CD14-positive monocyte (primary cell): ENCODE data around the gene HIF1A. TPM values are rescaled to one million over a fixed set of nuclear protein-coding genes. Genes with fewer than 3 reads are reported as not detected.

Experiments used
- DNase-seq, 3 donors: peaks; one replicate each; pipeline ENCODE4 v3.0.0-alpha.2; 2011 to 2022
- H2AFZ ChIP-seq: 2 replicates; pipeline ENCODE4 v1.6.0; 2012; ENCODE audit warnings: mild to moderate bottlenecking, low read depth, low read length, inconsistent platforms; ENCODE audit not compliant: insufficient read depth, poor library complexity, severe bottlenecking
- H3K27ac ChIP-seq, 2 donors: 1 replicate in 1 of 2; 2 replicates in 1 of 2; pipeline ENCODE4 v1.5.1; 2012 to 2013; ENCODE audit warnings: low read length in 2 of 2, control low read depth in 1 of 2, inconsistent platforms in 1 of 2, low read depth in 1 of 2, mild to moderate bottlenecking in 1 of 2
- H3K27me3 ChIP-seq, 2 donors: one replicate each; pipeline versions ENCODE4 v1.6.0 to v1.6.1; 2011 to 2013; ENCODE audit warnings: low read length in 2 of 2; ENCODE audit not compliant: control insufficient read depth in 2 of 2, insufficient read depth in 2 of 2
- H3K36me3 ChIP-seq, 2 donors: replicated peaks in 1 of 2; 1 replicate in 1 of 2; 2 replicates in 1 of 2; pipeline versions ENCODE4 v1.5.1 to v1.6.1; 2012 to 2013; ENCODE audit warnings: low read length in 2 of 2, control low read depth in 1 of 2, inconsistent platforms in 1 of 2, mild to moderate bottlenecking in 1 of 2; ENCODE audit not compliant: insufficient read depth in 2 of 2, control insufficient read depth in 1 of 2
- H3K4me1 ChIP-seq, 2 donors: 1 replicate in 1 of 2; 2 replicates in 1 of 2; pipeline versions ENCODE4 v1.5.1 to v1.6.1; 2012 to 2013; ENCODE audit warnings: low read length in 2 of 2, control low read depth in 1 of 2, inconsistent platforms in 1 of 2, mild to moderate bottlenecking in 1 of 2, moderate library complexity in 1 of 2; ENCODE audit not compliant: insufficient read depth in 2 of 2, control insufficient read depth in 1 of 2
- H3K4me2 ChIP-seq: replicated peaks from 2 replicates; pipeline ENCODE3; 2012; ENCODE audit warnings: low read length, moderate library complexity, mild to moderate bottlenecking; ENCODE audit not compliant: poor library complexity, severe bottlenecking; ENCODE audit errors: extremely low read depth
- H3K4me3 ChIP-seq, 3 experiments: fragments of 200-600 bp in 1 of 3; sonication (generic) in 1 of 3; replicated peaks in 1 of 3; 1 replicate in 2 of 3; 2 replicates in 1 of 3; pipeline ENCODE4 v1.5.1; 2011 to 2013; ENCODE audit warnings: low read length in 3 of 3, mild to moderate bottlenecking in 3 of 3, control low read depth in 2 of 3, low read depth in 2 of 3, inconsistent platforms in 1 of 3, moderate library complexity in 1 of 3
- H3K79me2 ChIP-seq: 2 replicates; pipeline ENCODE4 v1.6.0; 2012; ENCODE audit warnings: mild to moderate bottlenecking, control low read depth, inconsistent platforms, low read length, moderate library complexity; ENCODE audit not compliant: insufficient read depth
- H3K9ac ChIP-seq: 2 replicates; pipeline ENCODE4 v1.6.0; 2017; ENCODE audit warnings: low read length, mild to moderate bottlenecking; ENCODE audit not compliant: insufficient read depth, poor library complexity, severe bottlenecking
- H3K9me3 ChIP-seq, 2 donors: replicated peaks in 1 of 2; 1 replicate in 1 of 2; 2 replicates in 1 of 2; pipeline versions ENCODE4 v1.5.1 to v1.6.1; 2012 to 2013; ENCODE audit warnings: low read length in 2 of 2, control low read depth in 1 of 2; ENCODE audit not compliant: control insufficient read depth in 1 of 2, insufficient read depth in 1 of 2
- H4K20me1 ChIP-seq: 2 replicates; pipeline ENCODE4 v1.6.0; 2012; ENCODE audit warnings: mild to moderate bottlenecking, low read length, control low read depth, moderate library complexity; ENCODE audit not compliant: insufficient read depth
- H3K27ac Mint-ChIP-seq, 7 donors: one replicate each; pipeline ENCODE4 v1.8.0; 2020; ENCODE audit warnings: mild to moderate bottlenecking in 7 of 7, mixed read lengths in 7 of 7, moderate library complexity in 6 of 7, inconsistent platforms in 2 of 7
- H3K27me3 Mint-ChIP-seq, 3 donors: one replicate each; pipeline ENCODE4 v1.8.0; 2021 to 2022; ENCODE audit warnings: low read depth in 3 of 3, mild to moderate bottlenecking in 3 of 3, mixed read lengths in 3 of 3, moderate library complexity in 3 of 3, inconsistent platforms in 1 of 3
- H3K36me3 Mint-ChIP-seq, 2 donors: one replicate each; pipeline ENCODE4 v1.8.0; 2020; ENCODE audit warnings: mixed read lengths in 2 of 2, inconsistent platforms in 1 of 2, mild to moderate bottlenecking in 1 of 2
- H3K4me1 Mint-ChIP-seq: one replicate; pipeline ENCODE4 v1.8.0; 2020; ENCODE audit warnings: mild to moderate bottlenecking, mixed read lengths
- H3K4me3 Mint-ChIP-seq, 2 donors: one replicate each; pipeline ENCODE4 v1.8.0; 2020; ENCODE audit warnings: mild to moderate bottlenecking in 2 of 2, mixed read lengths in 2 of 2, moderate library complexity in 1 of 2
- H3K9me3 Mint-ChIP-seq, 7 donors: one replicate each; pipeline ENCODE4 v1.8.0; 2020 to 2022; ENCODE audit warnings: mixed read lengths in 7 of 7, mild to moderate bottlenecking in 6 of 7, moderate library complexity in 6 of 7, inconsistent platforms in 2 of 7
- WGBS: methylation state at CpG from one replicate; pipeline ENCODE4 v1.1.5; 2013; ENCODE audit warnings: missing lambda C conversion rate; ENCODE audit not compliant: insufficient coverage; 5-methylcytosine and 5-hydroxymethylcytosine counted together
- intact Hi-C, 2 donors: fragments of 100-400 bp; cut with micrococcal nuclease; formaldehyde crosslinking; loops; one replicate each; pipeline versions ENCODE4 v1.15.0 to v1.15.1; 2023
- polyA plus RNA-seq, 3 donors: library from polyadenylated mRNA; depleted of rRNA in 1 of 3; unstranded in 2 of 3; stranded (reverse) in 1 of 3; fragments of 300-500 nt in 2 of 3; fragments of >200 nt in 1 of 3; fragmentation: Illumina TruSeq in 2 of 3; gene quantifications; 1 replicate in 2 of 3; 2 replicates in 1 of 3; pipeline ENCODE4 v1.2.3, GENCODE V29; 2012 to 2021
- TF ChIP-seq, protein P1 (sequence below): fragments of 200-600 bp; IDR thresholded peaks from one replicate; pipeline ENCODE4 v1.8.0; 2022; ENCODE audit warnings: antibody characterized with exemption, mild to moderate bottlenecking

Gene HIF1A
- polyA plus RNA-seq, 3 donors, result 79.0 to 137 (median 137) TPM

DNA sequence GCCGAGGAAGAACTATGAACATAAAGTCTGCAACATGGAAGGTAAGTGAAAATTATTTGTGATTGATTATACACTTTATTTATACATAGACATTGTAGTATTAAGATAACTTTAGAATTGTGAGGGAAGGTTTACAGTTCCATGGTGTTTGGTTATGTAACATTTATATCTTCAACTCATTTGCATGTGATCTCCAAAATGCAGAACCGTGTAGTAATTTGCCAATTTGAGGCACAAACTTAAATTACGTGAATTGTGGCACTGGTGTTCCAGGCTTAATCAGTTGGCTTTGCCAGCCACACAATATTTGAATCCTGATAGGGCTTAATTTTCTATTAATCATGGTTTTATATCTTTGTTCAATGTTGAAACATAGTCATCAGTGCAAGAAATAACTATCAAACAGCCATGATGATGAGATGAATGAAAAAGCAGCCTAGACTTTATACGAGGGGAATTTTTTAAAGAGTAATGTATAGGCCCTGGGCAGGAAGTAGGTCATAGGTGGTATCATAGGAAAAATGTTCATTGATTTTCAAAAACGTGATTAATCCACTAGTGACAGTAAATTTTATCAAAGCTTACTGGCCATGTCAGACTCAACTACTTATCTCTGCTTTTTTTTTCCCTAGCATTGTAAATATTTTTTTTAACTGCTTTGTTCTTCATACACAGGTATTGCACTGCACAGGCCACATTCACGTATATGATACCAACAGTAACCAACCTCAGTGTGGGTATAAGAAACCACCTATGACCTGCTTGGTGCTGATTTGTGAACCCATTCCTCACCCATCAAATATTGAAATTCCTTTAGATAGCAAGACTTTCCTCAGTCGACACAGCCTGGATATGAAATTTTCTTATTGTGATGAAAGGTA lies 31.7 kb downstream of the HIF1A start:
- no peak overlapping the region for H2AFZ ChIP-seq
- H4K20me1 ChIP-seq, result peaks cover 99% of the 10 kb centered on the region
- H3K27ac ChIP-seq, result no peak overlapping the region
- H3K27me3 ChIP-seq, result no peaks in the 10 kb centered on the region
- peaks cover 14% of the 10 kb centered on the region for H3K79me2 ChIP-seq
- H3K9me3 ChIP-seq, result no peaks in the 10 kb centered on the region
- H3K4me2 ChIP-seq, result no peak overlapping the region
- TF ChIP-seq, protein P1, sequence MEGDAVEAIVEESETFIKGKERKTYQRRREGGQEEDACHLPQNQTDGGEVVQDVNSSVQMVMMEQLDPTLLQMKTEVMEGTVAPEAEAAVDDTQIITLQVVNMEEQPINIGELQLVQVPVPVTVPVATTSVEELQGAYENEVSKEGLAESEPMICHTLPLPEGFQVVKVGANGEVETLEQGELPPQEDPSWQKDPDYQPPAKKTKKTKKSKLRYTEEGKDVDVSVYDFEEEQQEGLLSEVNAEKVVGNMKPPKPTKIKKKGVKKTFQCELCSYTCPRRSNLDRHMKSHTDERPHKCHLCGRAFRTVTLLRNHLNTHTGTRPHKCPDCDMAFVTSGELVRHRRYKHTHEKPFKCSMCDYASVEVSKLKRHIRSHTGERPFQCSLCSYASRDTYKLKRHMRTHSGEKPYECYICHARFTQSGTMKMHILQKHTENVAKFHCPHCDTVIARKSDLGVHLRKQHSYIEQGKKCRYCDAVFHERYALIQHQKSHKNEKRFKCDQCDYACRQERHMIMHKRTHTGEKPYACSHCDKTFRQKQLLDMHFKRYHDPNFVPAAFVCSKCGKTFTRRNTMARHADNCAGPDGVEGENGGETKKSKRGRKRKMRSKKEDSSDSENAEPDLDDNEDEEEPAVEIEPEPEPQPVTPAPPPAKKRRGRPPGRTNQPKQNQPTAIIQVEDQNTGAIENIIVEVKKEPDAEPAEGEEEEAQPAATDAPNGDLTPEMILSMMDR, result no peak
- peak in 1 of 3 donors; percentile 14 for DNase-seq
- Mint-ChIP-seq H3K4me1 (peaks cover 10% of the 10 kb centered on the region), H3K9me3 (peaks cover 0 to 2% (median 0%) of the 10 kb centered on the region in 7 donors), H3K27ac (peak overlapping the region in 3 of 7 donors; percentile 26 to 50 (median 42)), H3K27me3 (peaks cover 0 to 2% (median 0%) of the 10 kb centered on the region in 3 donors), H3K4me3 (no peak overlapping the region), H3K36me3 (peaks cover 91 to 95% of the 10 kb centered on the region in 2 donors)
- H3K4me1 ChIP-seq, result no peaks in the 10 kb centered on the region
- 100% methylated on average over 1 of the region's 7 CpGs for WGBS
- no peak overlapping the region for H3K4me3 ChIP-seq
- intact Hi-C loops, result loop anchor here (5.0 to 10.0 kb wide), 2 partner anchors 132 to 255 kb away; no protein-coding TSS in a partner anchor
- H3K9ac ChIP-seq, result no peak overlapping the region
- peaks cover 76 to 100% of the 10 kb centered on the region in 2 donors for H3K36me3 ChIP-seq

GRCh38 chr14:61730756-61731373 lies 35.6 kb downstream of the HIF1A start:
- Mint-ChIP-seq H3K4me1 (peaks cover 3% of the 10 kb centered on the region), H3K9me3 (peaks cover 0 to under 1% (median 0%) of the 10 kb centered on the region in 7 donors), H3K4me3 (no peak overlapping the region), H3K27ac (peak overlapping the region in 2 of 7 donors; percentile 30 to 37), H3K36me3 (peaks cover 95% of the 10 kb centered on the region in 2 donors), H3K27me3 (peaks cover 0 to 2% (median 0%) of the 10 kb centered on the region in 3 donors)
- Histone ChIP-seq H4K20me1 (peaks cover 91% of the 10 kb centered on the region), H2AFZ (no peak overlapping the region), H3K4me1 (no peaks in the 10 kb centered on the region), H3K4me2 (no peak overlapping the region), H3K79me2 (peaks cover 3% of the 10 kb centered on the region), H3K9ac (no peak overlapping the region), H3K27ac (no peak overlapping the region), H3K27me3 (no peaks in the 10 kb centered on the region), H3K36me3 (peaks cover 83 to 100% of the 10 kb centered on the region in 2 donors), H3K4me3 (no peak overlapping the region), H3K9me3 (no peaks in the 10 kb centered on the region)
- DNase-seq, result no peak
- WGBS, result no CpG with 5 or more reads among the region's 2 CpGs
- intact Hi-C loops, result no loop called here
- TF ChIP-seq, protein P1, result peak; percentile 47
